DMS114 treated with DMSO at 0.1 percent for 48 hours (cell line): ENCODE results near the gene EIF2B5.
A peak's percentile ranks its signal among the peaks of the same experiment; 100 is the strongest.
"Not testable (repeated sequence)": the region's sequence is repeated elsewhere in the genome, so short reads cannot be mapped to it uniquely, and the experiment has no call there.

Experiments
- DNase-seq: peaks from one replicate; lab custom pipeline; 2025; ENCODE audit not compliant: unreplicated experiment; lab: John Stamatoyannopoulos, UW

EIF2B5 gene

GRCh38 chr3:184135149-184135910 lies at the start of gene EIF2B5:
TSS of gene EIF2B5 (plus strand) at chr3:184135358. CDS start at chr3:184135386, 28 bp downstream.
- peak; percentile 86 for DNase-seq

- no peak for DNase-seq
These were observed 49.7 kb upstream of the EIF2B5 start for GRCh38 chr3:184085389-184085852.

GRCh38 chr3:184092199-184092598 lies 43.0 kb upstream of the EIF2B5 start:
- no peak for DNase-seq

GRCh38 chr3:184096811-184097383 lies 38.3 kb upstream of the EIF2B5 start, which contains the start of gene HTR3E:
TSS of gene HTR3E (plus strand) at chr3:184097064. CDS start at chr3:184097530, 466 bp downstream.
- DNase-seq, result no peak

GRCh38 chr3:184097556-184097955 lies 37.6 kb upstream of the EIF2B5 start:
- DNase-seq, result no peak

GRCh38 chr3:184099806-184100686 lies 35.1 kb upstream of the EIF2B5 start:
- no peak for DNase-seq

GRCh38 chr3:184110316-184110725 lies 24.8 kb upstream of the EIF2B5 start:
- DNase-seq, result no peak

GRCh38 chr3:184116017-184116416 lies 19.1 kb upstream of the EIF2B5 start:
- no peak for DNase-seq

GRCh38 chr3:184117636-184118035 lies 17.5 kb upstream of the EIF2B5 start:
- DNase-seq, result no peak

- not testable (repeated sequence) for DNase-seq
These were observed 14.1 kb upstream of the EIF2B5 start for GRCh38 chr3:184121031-184121430.

GRCh38 chr3:184126006-184126405 lies 9.2 kb upstream of the EIF2B5 start:
- no peak for DNase-seq

- no peak for DNase-seq
These were observed 6.1 kb upstream of the EIF2B5 start for GRCh38 chr3:184129012-184129411.

GRCh38 chr3:184132945-184133344 lies 2.2 kb upstream of the EIF2B5 start:
- no peak for DNase-seq

GRCh38 chr3:184133840-184134745 lies 1.1 kb upstream of the EIF2B5 start:
- peak; percentile 70 for DNase-seq

- no peak for DNase-seq
These were observed 411 bp upstream of the EIF2B5 start for GRCh38 chr3:184134746-184135148.

GRCh38 chr3:184135911-184136260 lies 728 bp downstream of the EIF2B5 start:
- DNase-seq, result no peak

- DNase-seq, result no peak
These were observed 5.3 kb downstream of the EIF2B5 start for GRCh38 chr3:184140436-184140835.

GRCh38 chr3:184142199-184142598 lies 7.0 kb downstream of the EIF2B5 start:
- no peak for DNase-seq

- DNase-seq, result no peak
These were observed 8.2 kb downstream of the EIF2B5 start for GRCh38 chr3:184143327-184143726.

- DNase-seq, result no peak
These were observed 9.3 kb downstream of the EIF2B5 start for GRCh38 chr3:184144505-184144904.
